GM23338 (cell line): ENCODE data around the gene MTX2. TPM values are rescaled to one million over a fixed set of nuclear protein-coding genes. Genes with fewer than 3 reads are reported as not detected.

Experiments used
- ATAC-seq: fragments of 200-7000 bp; cut with Tn5 transposase; 3 replicates; pipeline ENCODE4 v1.9.1; 2020
- DNase-seq: peaks from one replicate; pipeline ENCODE4 v3.0.0-alpha.2; 2015; ENCODE audit warnings: low spot score
- H2AFZ ChIP-seq: fragments of 200-600 bp; sonication (generic); 2 replicates; pipeline ENCODE4 v1.8.0; 2016; ENCODE audit warnings: antibody characterized with exemption, mild to moderate bottlenecking, moderate library complexity
- H3F3A ChIP-seq: fragments of 200-600 bp; sonication (generic); replicated peaks from 2 replicates; pipeline ENCODE4 v1.8.0; 2017; ENCODE audit warnings: antibody characterized with exemption, mixed run types, low read depth
- H3K27ac ChIP-seq: fragments of 200-600 bp; sonication (generic); 2 replicates; pipeline ENCODE4 v1.6.1; 2016; ENCODE audit warnings: low read depth
- H3K27me3 ChIP-seq: fragments of 200-600 bp; sonication (generic); 2 replicates; pipeline ENCODE4 v1.8.0; 2016; ENCODE audit warnings: mild to moderate bottlenecking, mixed run types, moderate library complexity; ENCODE audit not compliant: insufficient read depth
- H3K36me3 ChIP-seq: fragments of 200-600 bp; sonication (generic); 2 replicates; pipeline ENCODE4 v1.8.0; 2016; ENCODE audit warnings: mild to moderate bottlenecking; ENCODE audit not compliant: insufficient read depth
- H3K4me1 ChIP-seq: fragments of 200-600 bp; sonication (generic); 2 replicates; pipeline ENCODE4 v1.8.0; 2016; ENCODE audit warnings: mild to moderate bottlenecking, moderate library complexity; ENCODE audit not compliant: insufficient read depth
- H3K4me2 ChIP-seq: fragments of 200-600 bp; sonication (generic); 2 replicates; pipeline ENCODE4 v1.7.1; 2017; ENCODE audit warnings: mixed run types
- H3K4me3 ChIP-seq: fragments of 200-600 bp; sonication (generic); 2 replicates; pipeline ENCODE4 v1.6.1; 2016; ENCODE audit warnings: mixed run types
- H3K79me2 ChIP-seq: fragments of 200-600 bp; sonication (generic); replicated peaks from 2 replicates; pipeline ENCODE4 v1.8.0; 2017; ENCODE audit warnings: mild to moderate bottlenecking; ENCODE audit not compliant: insufficient read depth
- H3K9me2 ChIP-seq: fragments of 200-600 bp; sonication (generic); 2 replicates; pipeline ENCODE4 v1.8.0; 2017; ENCODE audit not compliant: insufficient read depth
- H4K20me1 ChIP-seq: fragments of 200-600 bp; sonication (generic); replicated peaks from 2 replicates; pipeline ENCODE4 v1.8.0; 2017; ENCODE audit warnings: mild to moderate bottlenecking; ENCODE audit not compliant: insufficient read depth
- H3K27ac Mint-ChIP-seq: 2 replicates; pipeline ENCODE4 v1.8.0; 2020; ENCODE audit warnings: inconsistent platforms, mild to moderate bottlenecking, moderate library complexity, mixed read lengths
- H3K27me3 Mint-ChIP-seq: 3 replicates; pipeline ENCODE4 v1.8.0; 2022; ENCODE audit warnings: low read depth, mild to moderate bottlenecking, moderate library complexity, mixed read lengths, inconsistent platforms; ENCODE audit not compliant: insufficient read depth, poor library complexity
- H3K36me3 Mint-ChIP-seq: 3 replicates; pipeline ENCODE4 v1.8.0; 2021; ENCODE audit warnings: low read depth, mild to moderate bottlenecking, inconsistent platforms, moderate library complexity, mixed read lengths
- H3K4me1 Mint-ChIP-seq: 3 replicates; pipeline ENCODE4 v1.8.0; 2020; ENCODE audit warnings: mild to moderate bottlenecking, inconsistent platforms, mixed read lengths
- H3K4me3 Mint-ChIP-seq: 3 replicates; pipeline ENCODE4 v1.8.0; 2021; ENCODE audit warnings: moderate library complexity, mild to moderate bottlenecking, inconsistent platforms, mixed read lengths
- H3K9me3 Mint-ChIP-seq: 3 replicates; pipeline ENCODE4 v1.8.0; 2020; ENCODE audit warnings: moderate library complexity, mild to moderate bottlenecking, inconsistent platforms, mixed read lengths
- CREB1 ChIP-seq: fragments of 250-450 bp; sonication (Bioruptor Pico); IDR thresholded peaks from 2 replicates; pipeline ENCODE4 v1.5.0; 2020; ENCODE audit warnings: low read depth, mild to moderate bottlenecking, moderate library complexity
- EZH2 ChIP-seq: fragments of 200-600 bp; sonication (generic); IDR thresholded peaks from one replicate; pipeline ENCODE4 v1.8.0; 2017; ENCODE audit warnings: antibody characterized with exemption, mild to moderate bottlenecking, low read depth; ENCODE audit not compliant: unreplicated experiment
- EZH2phosphoT487 ChIP-seq: fragments of 200-600 bp; sonication (generic); IDR thresholded peaks from one replicate; pipeline ENCODE4 v1.8.1; 2018; ENCODE audit warnings: antibody characterized with exemption; ENCODE audit not compliant: unreplicated experiment
- NANOG ChIP-seq: IDR thresholded peaks from 2 replicates; pipeline ENCODE4 v1.6.1; 2016; ENCODE audit warnings: antibody characterized with exemption, borderline replicate concordance
- POLR2AphosphoS5 ChIP-seq: IDR thresholded peaks from 2 replicates; pipeline ENCODE4 v1.6.1; 2016; ENCODE audit warnings: antibody characterized with exemption, low read depth
- STAT1 ChIP-seq: IDR thresholded peaks from one replicate; pipeline ENCODE4 v1.6.1; 2016; ENCODE audit warnings: antibody characterized with exemption; ENCODE audit not compliant: unreplicated experiment
- ZNF114 ChIP-seq: fragments of 250-450 bp; sonication (Bioruptor Pico); IDR thresholded peaks from 2 replicates; pipeline ENCODE4 v1.5.0; 2020; ENCODE audit warnings: mild to moderate bottlenecking, moderate library complexity
- ZNF462 ChIP-seq: fragments of 250-450 bp; sonication (Bioruptor Pico); IDR thresholded peaks from 2 replicates; pipeline ENCODE4 v1.5.0; 2020; ENCODE audit warnings: mild to moderate bottlenecking, moderate library complexity
- polyA plus RNA-seq: library from polyadenylated mRNA; unstranded; fragments of >200 nt; fragmentation: Nextera tagmentation; extraction: Ambion mirVana; gene quantifications from 2 replicates; pipeline ENCODE4 v1.2.1, GENCODE V29; 2016
- total RNA-seq: library from RNA; depleted of rRNA; stranded (reverse); fragments of >200 nt; shearing (Covaris generic); gene quantifications from 2 replicates; pipeline ENCODE4 v1.2.3, GENCODE V29; 2014
- TF ChIP-seq, protein P1 (sequence below), 2 experiments: fragments of 200-600 bp in 1 of 2; sonication (generic) in 1 of 2; conservative IDR thresholded peaks; 2 replicates each; pipeline versions ENCODE4 v1.5.1 to v1.6.1; 2016 to 2017; ENCODE audit warnings: antibody characterized with exemption in 2 of 2, low read depth in 2 of 2, mild to moderate bottlenecking in 2 of 2, moderate library complexity in 1 of 2
- TF ChIP-seq, protein P2 (sequence below): IDR thresholded peaks from one replicate; pipeline ENCODE4 v1.6.1; 2018; ENCODE audit warnings: antibody characterized with exemption; ENCODE audit not compliant: unreplicated experiment

The MTX2 gene
- total and polyA plus RNA-seq, 2 experiments from 2014 or later: 37.5 to 81.7 TPM

GRCh38 chr2:176338395-176338794 is 69.2 kb downstream of the MTX2 start:
- H3K4me3 ChIP-seq: no peak overlapping the region
- no peaks in the 10 kb centered on the region for H3K4me1 ChIP-seq
- no peak overlapping the region for H2AFZ ChIP-seq
- H3K9me2 ChIP-seq: no peaks in the 10 kb centered on the region
- no peak overlapping the region for H3K4me2 ChIP-seq
- H3K36me3 Mint-ChIP-seq: peaks cover 34% of the 10 kb centered on the region
- ATAC-seq (no peak), DNase-seq (no peak)
- no peak overlapping the region for H3K27ac ChIP-seq
- peaks cover 12% of the 10 kb centered on the region; the same call in 2 of the 3 replicates for H3K9me3 Mint-ChIP-seq
- H3K36me3 ChIP-seq: peaks cover 6% of the 10 kb centered on the region; the same call in 1 of the 2 replicates
- H3K27me3 ChIP-seq: no peaks in the 10 kb centered on the region
- no peaks in the 10 kb centered on the region for H3K27me3 Mint-ChIP-seq
- H3K4me3 Mint-ChIP-seq: no peak overlapping the region
- H3K4me1 Mint-ChIP-seq: no peaks in the 10 kb centered on the region
- H3K79me2 ChIP-seq: no peaks in the 10 kb centered on the region
- H4K20me1 ChIP-seq: no peaks in the 10 kb centered on the region
- H3K27ac Mint-ChIP-seq: no peak overlapping the region
- no peaks in the 10 kb centered on the region for H3F3A ChIP-seq
- TF ChIP-seq STAT1: no peak
- TF ChIP-seq CREB1 (CRISPR knock-in tag): no peak
- TF ChIP-seq, protein P1, sequence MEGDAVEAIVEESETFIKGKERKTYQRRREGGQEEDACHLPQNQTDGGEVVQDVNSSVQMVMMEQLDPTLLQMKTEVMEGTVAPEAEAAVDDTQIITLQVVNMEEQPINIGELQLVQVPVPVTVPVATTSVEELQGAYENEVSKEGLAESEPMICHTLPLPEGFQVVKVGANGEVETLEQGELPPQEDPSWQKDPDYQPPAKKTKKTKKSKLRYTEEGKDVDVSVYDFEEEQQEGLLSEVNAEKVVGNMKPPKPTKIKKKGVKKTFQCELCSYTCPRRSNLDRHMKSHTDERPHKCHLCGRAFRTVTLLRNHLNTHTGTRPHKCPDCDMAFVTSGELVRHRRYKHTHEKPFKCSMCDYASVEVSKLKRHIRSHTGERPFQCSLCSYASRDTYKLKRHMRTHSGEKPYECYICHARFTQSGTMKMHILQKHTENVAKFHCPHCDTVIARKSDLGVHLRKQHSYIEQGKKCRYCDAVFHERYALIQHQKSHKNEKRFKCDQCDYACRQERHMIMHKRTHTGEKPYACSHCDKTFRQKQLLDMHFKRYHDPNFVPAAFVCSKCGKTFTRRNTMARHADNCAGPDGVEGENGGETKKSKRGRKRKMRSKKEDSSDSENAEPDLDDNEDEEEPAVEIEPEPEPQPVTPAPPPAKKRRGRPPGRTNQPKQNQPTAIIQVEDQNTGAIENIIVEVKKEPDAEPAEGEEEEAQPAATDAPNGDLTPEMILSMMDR (conservative IDR thresholded peaks at IDR 0.05; ENCODE audit: low read depth in 2 of 2): no peak
- no peak for TF ChIP-seq ZNF114 (CRISPR knock-in tag)
- TF ChIP-seq POLR2AphosphoS5: no peak
- no peak for TF ChIP-seq EZH2phosphoT487
- TF ChIP-seq NANOG: no peak
- no peak for TF ChIP-seq EZH2
- no peak for TF ChIP-seq ZNF462
- TF ChIP-seq, protein P2, sequence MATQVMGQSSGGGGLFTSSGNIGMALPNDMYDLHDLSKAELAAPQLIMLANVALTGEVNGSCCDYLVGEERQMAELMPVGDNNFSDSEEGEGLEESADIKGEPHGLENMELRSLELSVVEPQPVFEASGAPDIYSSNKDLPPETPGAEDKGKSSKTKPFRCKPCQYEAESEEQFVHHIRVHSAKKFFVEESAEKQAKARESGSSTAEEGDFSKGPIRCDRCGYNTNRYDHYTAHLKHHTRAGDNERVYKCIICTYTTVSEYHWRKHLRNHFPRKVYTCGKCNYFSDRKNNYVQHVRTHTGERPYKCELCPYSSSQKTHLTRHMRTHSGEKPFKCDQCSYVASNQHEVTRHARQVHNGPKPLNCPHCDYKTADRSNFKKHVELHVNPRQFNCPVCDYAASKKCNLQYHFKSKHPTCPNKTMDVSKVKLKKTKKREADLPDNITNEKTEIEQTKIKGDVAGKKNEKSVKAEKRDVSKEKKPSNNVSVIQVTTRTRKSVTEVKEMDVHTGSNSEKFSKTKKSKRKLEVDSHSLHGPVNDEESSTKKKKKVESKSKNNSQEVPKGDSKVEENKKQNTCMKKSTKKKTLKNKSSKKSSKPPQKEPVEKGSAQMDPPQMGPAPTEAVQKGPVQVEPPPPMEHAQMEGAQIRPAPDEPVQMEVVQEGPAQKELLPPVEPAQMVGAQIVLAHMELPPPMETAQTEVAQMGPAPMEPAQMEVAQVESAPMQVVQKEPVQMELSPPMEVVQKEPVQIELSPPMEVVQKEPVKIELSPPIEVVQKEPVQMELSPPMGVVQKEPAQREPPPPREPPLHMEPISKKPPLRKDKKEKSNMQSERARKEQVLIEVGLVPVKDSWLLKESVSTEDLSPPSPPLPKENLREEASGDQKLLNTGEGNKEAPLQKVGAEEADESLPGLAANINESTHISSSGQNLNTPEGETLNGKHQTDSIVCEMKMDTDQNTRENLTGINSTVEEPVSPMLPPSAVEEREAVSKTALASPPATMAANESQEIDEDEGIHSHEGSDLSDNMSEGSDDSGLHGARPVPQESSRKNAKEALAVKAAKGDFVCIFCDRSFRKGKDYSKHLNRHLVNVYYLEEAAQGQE: no peak
